ENCODE data around the gene SRRM3.
A peak's percentile ranks its signal among the peaks of the same experiment; 100 is the strongest.

SRRM3 gene

GRCh38 chr7:76318488-76319353 is 117.0 kb downstream of the SRRM3 start:
- peak overlapping the region; percentile 52 for H3K4me3 ChIP-seq (ENCODE audit: extremely low read depth, insufficient read depth, low read length, poor library complexity, severe bottlenecking)
- 4 to 8% methylated on average over 18 to 20 of the region's 25 CpGs for WGBS, 2 experiments (ENCODE audit: insufficient coverage in 2 of 2)
- peaks cover 25% of the 10 kb centered on the region for H3K36me3 ChIP-seq (ENCODE audit: control insufficient read depth, insufficient read depth, low read length)
- no peaks in the 10 kb centered on the region for H3K9me3 ChIP-seq (ENCODE audit: control insufficient read depth, low read length)
- H3K27ac ChIP-seq (ENCODE audit: low read depth, low read length, severe bottlenecking), result peak overlapping the region; percentile 84
- H3K4me1 ChIP-seq (ENCODE audit: control insufficient read depth, insufficient read depth, low read length, poor library complexity, severe bottlenecking), result no peaks in the 10 kb centered on the region

DNA sequence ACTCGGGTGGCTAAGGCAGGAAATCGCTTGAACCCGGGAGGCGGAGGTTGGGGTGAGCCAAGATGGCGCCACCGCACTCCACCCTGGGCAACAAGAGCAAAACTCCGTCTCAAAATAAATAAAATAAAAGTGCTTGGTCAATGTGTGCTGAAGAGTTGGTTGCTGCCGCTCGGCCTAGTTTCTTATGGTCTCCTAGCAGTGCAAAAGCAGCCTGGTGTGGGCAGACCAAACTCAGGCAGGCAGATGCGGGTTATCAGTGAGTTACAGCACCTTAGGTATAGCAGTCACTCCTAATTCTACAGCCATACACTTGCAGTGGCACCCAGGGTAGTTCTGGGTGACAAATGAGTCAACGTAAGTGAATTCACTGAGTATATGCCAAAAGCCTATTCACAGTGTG is 123.4 kb downstream of the SRRM3 start:
- Histone ChIP-seq H3K9me3 (ENCODE audit: control insufficient read depth, low read length) (no peaks in the 10 kb centered on the region), H3K4me1 (ENCODE audit: control insufficient read depth, insufficient read depth, low read length, poor library complexity, severe bottlenecking) (no peaks in the 10 kb centered on the region), H3K36me3 (ENCODE audit: control insufficient read depth, insufficient read depth, low read length) (peaks cover 84% of the 10 kb centered on the region), H3K27ac (ENCODE audit: low read depth, low read length, severe bottlenecking) (no peak overlapping the region), H3K4me3 (ENCODE audit: extremely low read depth, insufficient read depth, low read length, poor library complexity, severe bottlenecking) (no peak overlapping the region)
- WGBS, 2 experiments (ENCODE audit: insufficient coverage in 2 of 2), result 90 to 100% methylated on average over 9 of the region's 11 CpGs

DNA sequence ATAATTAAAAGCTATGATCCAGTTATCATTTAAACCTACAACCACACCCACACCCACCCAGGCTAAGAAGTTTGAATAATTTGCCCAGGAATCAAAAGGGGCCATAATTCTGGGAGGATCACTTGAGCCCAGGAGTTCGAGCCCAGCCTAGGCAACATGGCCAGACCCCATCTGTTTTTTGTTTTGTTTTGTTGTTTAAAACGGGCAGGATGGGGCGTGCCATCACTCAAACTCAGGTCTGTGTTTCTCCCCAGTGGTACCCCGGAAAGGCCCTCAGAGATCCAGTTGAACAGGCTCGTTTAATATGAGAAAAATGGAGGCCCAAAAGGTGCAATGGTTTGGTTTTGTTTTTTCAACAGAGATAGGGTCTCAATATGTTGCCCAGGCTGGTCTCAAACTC is 124.1 kb downstream of the SRRM3 start:
- WGBS, 2 experiments (ENCODE audit: insufficient coverage in 2 of 2), result 96 to 98% methylated on average over 4 to 5 of the region's 5 CpGs
- no peak overlapping the region for H3K4me3 ChIP-seq (ENCODE audit: extremely low read depth, insufficient read depth, low read length, poor library complexity, severe bottlenecking)
- peaks cover 91% of the 10 kb centered on the region for H3K36me3 ChIP-seq (ENCODE audit: control insufficient read depth, insufficient read depth, low read length)
- no peaks in the 10 kb centered on the region for H3K4me1 ChIP-seq (ENCODE audit: control insufficient read depth, insufficient read depth, low read length, poor library complexity, severe bottlenecking)
- no peaks in the 10 kb centered on the region for H3K9me3 ChIP-seq (ENCODE audit: control insufficient read depth, low read length)
- H3K27ac ChIP-seq (ENCODE audit: low read depth, low read length, severe bottlenecking), result no peak overlapping the region

- Histone ChIP-seq H3K36me3 (ENCODE audit: control insufficient read depth, insufficient read depth, low read length) (peaks cover 95% of the 10 kb centered on the region), H3K4me1 (ENCODE audit: control insufficient read depth, insufficient read depth, low read length, poor library complexity, severe bottlenecking) (no peaks in the 10 kb centered on the region), H3K9me3 (ENCODE audit: control insufficient read depth, low read length) (no peaks in the 10 kb centered on the region), H3K27ac (ENCODE audit: low read depth, low read length, severe bottlenecking) (no peak overlapping the region), H3K4me3 (ENCODE audit: extremely low read depth, insufficient read depth, low read length, poor library complexity, severe bottlenecking) (no peak overlapping the region)
- 94 to 100% methylated on average over 3 to 5 of the region's 5 CpGs for WGBS, 2 experiments (ENCODE audit: insufficient coverage in 2 of 2)
Observed at GRCh38 chr7:76326646-76327233, 125.0 kb downstream of the SRRM3 start.

- Histone ChIP-seq H3K4me3 (ENCODE audit: extremely low read depth, insufficient read depth, low read length, poor library complexity, severe bottlenecking) (no peak overlapping the region), H3K9me3 (ENCODE audit: control insufficient read depth, low read length) (no peaks in the 10 kb centered on the region), H3K4me1 (ENCODE audit: control insufficient read depth, insufficient read depth, low read length, poor library complexity, severe bottlenecking) (no peaks in the 10 kb centered on the region), H3K36me3 (ENCODE audit: control insufficient read depth, insufficient read depth, low read length) (peaks cover 95% of the 10 kb centered on the region), H3K27ac (ENCODE audit: low read depth, low read length, severe bottlenecking) (no peak overlapping the region)
- 82 to 95% methylated on average over 2 to 3 of the region's 7 CpGs for WGBS, 2 experiments (ENCODE audit: insufficient coverage in 2 of 2)
Observed at GRCh38 chr7:76327610-76328009, 125.9 kb downstream of the SRRM3 start.

GRCh38 chr7:76328389-76328788 is 126.7 kb downstream of the SRRM3 start:
- Histone ChIP-seq H3K4me3 (ENCODE audit: extremely low read depth, insufficient read depth, low read length, poor library complexity, severe bottlenecking) (no peak overlapping the region), H3K27ac (ENCODE audit: low read depth, low read length, severe bottlenecking) (peak overlapping the region; percentile 55), H3K9me3 (ENCODE audit: control insufficient read depth, low read length) (no peaks in the 10 kb centered on the region), H3K36me3 (ENCODE audit: control insufficient read depth, insufficient read depth, low read length) (peaks cover 95% of the 10 kb centered on the region), H3K4me1 (ENCODE audit: control insufficient read depth, insufficient read depth, low read length, poor library complexity, severe bottlenecking) (no peaks in the 10 kb centered on the region)
- 97 to 100% methylated on average over 7 to 12 of the region's 15 CpGs for WGBS, 2 experiments (ENCODE audit: insufficient coverage in 2 of 2)

- Histone ChIP-seq H3K36me3 (ENCODE audit: control insufficient read depth, insufficient read depth, low read length) (peaks cover 93% of the 10 kb centered on the region), H3K4me1 (ENCODE audit: control insufficient read depth, insufficient read depth, low read length, poor library complexity, severe bottlenecking) (no peaks in the 10 kb centered on the region), H3K9me3 (ENCODE audit: control insufficient read depth, low read length) (no peaks in the 10 kb centered on the region), H3K4me3 (ENCODE audit: extremely low read depth, insufficient read depth, low read length, poor library complexity, severe bottlenecking) (no peak overlapping the region), H3K27ac (ENCODE audit: low read depth, low read length, severe bottlenecking) (no peak overlapping the region)
- 92 to 94% methylated on average over 29 of the region's 29 CpGs for WGBS, 2 experiments (ENCODE audit: insufficient coverage in 2 of 2)
Observed at GRCh38 chr7:76329479-76329878, 127.8 kb downstream of the SRRM3 start.

- Histone ChIP-seq H3K4me3 (ENCODE audit: extremely low read depth, insufficient read depth, low read length, poor library complexity, severe bottlenecking) (no peak overlapping the region), H3K4me1 (ENCODE audit: control insufficient read depth, insufficient read depth, low read length, poor library complexity, severe bottlenecking) (no peaks in the 10 kb centered on the region), H3K36me3 (ENCODE audit: control insufficient read depth, insufficient read depth, low read length) (peaks cover 90% of the 10 kb centered on the region), H3K27ac (ENCODE audit: low read depth, low read length, severe bottlenecking) (no peak overlapping the region), H3K9me3 (ENCODE audit: control insufficient read depth, low read length) (no peaks in the 10 kb centered on the region)
- WGBS, 2 experiments (ENCODE audit: insufficient coverage in 2 of 2), result 88 to 100% methylated on average over 3 to 4 of the region's 4 CpGs
Observed at GRCh38 chr7:76330261-76330660, 128.6 kb downstream of the SRRM3 start.

DNA sequence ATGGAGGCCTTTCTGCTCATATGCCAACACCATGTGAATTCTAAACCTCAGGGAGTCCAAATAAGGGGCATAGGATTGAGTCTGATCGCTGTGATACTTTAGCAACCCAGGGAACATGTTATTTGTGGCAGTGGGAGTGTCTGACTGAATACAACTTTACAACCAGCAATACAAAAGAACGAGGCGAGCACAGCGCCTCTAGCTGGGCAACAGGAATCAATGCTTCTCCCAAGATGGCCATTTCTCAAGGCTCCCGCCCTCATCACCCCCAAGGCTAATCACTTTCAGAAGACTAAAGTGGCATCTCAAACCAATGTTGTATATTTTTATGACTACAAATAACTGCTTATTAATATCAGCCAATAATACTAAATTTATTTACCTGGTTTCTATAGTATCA is 129.0 kb downstream of the SRRM3 start:
- H3K4me3 ChIP-seq (ENCODE audit: extremely low read depth, insufficient read depth, low read length, poor library complexity, severe bottlenecking), result no peak overlapping the region
- H3K27ac ChIP-seq (ENCODE audit: low read depth, low read length, severe bottlenecking), result no peak overlapping the region
- H3K36me3 ChIP-seq (ENCODE audit: control insufficient read depth, insufficient read depth, low read length), result peaks cover 89% of the 10 kb centered on the region
- H3K4me1 ChIP-seq (ENCODE audit: control insufficient read depth, insufficient read depth, low read length, poor library complexity, severe bottlenecking), result no peaks in the 10 kb centered on the region
- WGBS, 2 experiments (ENCODE audit: insufficient coverage in 2 of 2), result 82% methylated on average over 3 of the region's 5 CpGs; no CpG with 5 or more reads in 1 of the 2 experiments
- no peaks in the 10 kb centered on the region for H3K9me3 ChIP-seq (ENCODE audit: control insufficient read depth, low read length)

GRCh38 chr7:76332078-76332477 is 130.4 kb downstream of the SRRM3 start:
- H3K27ac ChIP-seq (ENCODE audit: low read depth, low read length, severe bottlenecking), result no peak overlapping the region
- no peaks in the 10 kb centered on the region for H3K4me1 ChIP-seq (ENCODE audit: control insufficient read depth, insufficient read depth, low read length, poor library complexity, severe bottlenecking)
- H3K9me3 ChIP-seq (ENCODE audit: control insufficient read depth, low read length), result no peaks in the 10 kb centered on the region
- H3K4me3 ChIP-seq (ENCODE audit: extremely low read depth, insufficient read depth, low read length, poor library complexity, severe bottlenecking), result no peak overlapping the region
- H3K36me3 ChIP-seq (ENCODE audit: control insufficient read depth, insufficient read depth, low read length), result peaks cover 88% of the 10 kb centered on the region
- 89 to 93% methylated on average over 6 of the region's 9 CpGs for WGBS, 2 experiments (ENCODE audit: insufficient coverage in 2 of 2)

Measured in mesodermal cell (in vitro differentiated cells).